GM10248 (cell line): ENCODE measurements around the gene NTNG1.
A peak's percentile ranks its signal among the peaks of the same experiment; 100 is the strongest.

Experiments used
- CTCF ChIA-PET: fragments of 300-600 bp; sonication (Branson Sonifier 250); formaldehyde crosslinking; extraction: SDS; loops from one replicate; lab custom pipeline; 2021; ENCODE audit warnings: antibody characterized with exemption; lab: Yijun Ruan, JAX
- POLR2A ChIA-PET: fragments of 350-650 bp; sonication (Branson Sonifier 250); formaldehyde crosslinking; extraction: SDS; loops from one replicate; lab custom pipeline; 2020; ENCODE audit warnings: antibody characterized with exemption; lab: Yijun Ruan, JAX
- DNase-seq: peaks from one replicate; pipeline ENCODE4 v3.0.0; 2012; ENCODE audit errors: extremely low spot score
- CTCF ChIP-seq: IDR thresholded peaks from 2 replicates; pipeline ENCODE4 v1.5.1; 2012; ENCODE audit warnings: mild to moderate bottlenecking, low read depth; ENCODE audit errors: extremely low read depth, missing control alignments, control extremely low read depth

Gene NTNG1

GRCh38 chr1:107357376-107357775 is 216.5 kb downstream of the NTNG1 start:
- POLR2A ChIA-PET: no interaction called here
- no peak for TF ChIP-seq CTCF
- CTCF ChIA-PET: interaction anchor here (0.8 to 1.5 kb wide), 2 partner anchors 14 to 18 kb away, joined by 3 read pairs; no protein-coding TSS in a partner anchor
- no peak for DNase-seq

- POLR2A ChIA-PET: no interaction called here
- CTCF ChIA-PET: interaction anchor here (1.0 to 1.4 kb wide), 5 partner anchors 12 to 41 kb away, joined by 3 to 7 read pairs (median 3); no protein-coding TSS in a partner anchor
- no peak for DNase-seq
- no peak for TF ChIP-seq CTCF
Observed at GRCh38 chr1:107358619-107359327, 217.9 kb downstream of the NTNG1 start.

GRCh38 chr1:107359472-107360241 is 218.8 kb downstream of the NTNG1 start:
- TF ChIP-seq CTCF: no peak
- ChIA-PET POLR2A (no interaction called here), CTCF (interaction anchor here (0.8 to 1.4 kb wide), 5 partner anchors 11 to 71 kb away, joined by 3 to 7 read pairs (median 3); no protein-coding TSS in a partner anchor)
- DNase-seq: no peak

- TF ChIP-seq CTCF: no peak
- ChIA-PET POLR2A (no interaction called here), CTCF (interaction anchor here (1.2 to 1.9 kb wide), 6 partner anchors 13 to 70 kb away, joined by 3 to 7 read pairs (median 4); no protein-coding TSS in a partner anchor)
- DNase-seq: peak; percentile 8
Observed at GRCh38 chr1:107362468-107363140, 221.8 kb downstream of the NTNG1 start.

- no peak for DNase-seq
- no peak for TF ChIP-seq CTCF
- ChIA-PET POLR2A (no interaction called here), CTCF (interaction anchor here (1.2 to 1.9 kb wide), 4 partner anchors 14 to 69 kb away, joined by 3 to 7 read pairs (median 4); no protein-coding TSS in a partner anchor)
Observed at GRCh38 chr1:107363154-107363553, 222.3 kb downstream of the NTNG1 start.

GRCh38 chr1:107365527-107366240 is 224.8 kb downstream of the NTNG1 start:
- POLR2A ChIA-PET: no interaction called here
- no peak for DNase-seq
- TF ChIP-seq CTCF: no peak
- CTCF ChIA-PET: interaction anchor here (0.8 to 0.9 kb wide), 2 partner anchors 10 to 11 kb away, joined by 3 read pairs; no protein-coding TSS in a partner anchor
